ENCODE data around the gene PTPRJ.
"Not testable (repeated sequence)": the region's sequence is repeated elsewhere in the genome, so short reads cannot be mapped to it uniquely, and the experiment has no call there.

Gene PTPRJ

GRCh38 chr11:48148749-48149148 lies 168.4 kb downstream of the PTPRJ start:
- no peak for DNase-seq (ENCODE audit: low read depth in 2 of 2, low spot score in 1 of 2)

DNA sequence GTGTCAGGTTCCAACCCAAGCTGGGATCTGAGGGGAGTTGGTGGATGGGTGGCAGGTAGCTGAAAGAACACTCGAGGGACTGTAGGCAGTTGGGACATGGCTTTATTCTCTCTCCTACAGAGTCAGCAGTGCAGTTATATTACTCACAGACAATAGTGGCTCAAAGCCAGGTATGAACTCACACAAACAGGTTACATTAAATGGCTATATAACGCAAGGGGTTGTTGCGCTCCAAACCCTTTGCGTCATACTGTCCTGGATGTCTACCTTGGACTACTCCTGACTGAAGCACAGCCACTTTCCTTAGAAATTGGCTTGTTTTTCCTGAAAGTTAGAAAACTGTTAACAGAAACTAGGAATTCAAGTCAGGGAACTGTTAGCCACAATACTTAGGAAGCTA lies 169.9 kb downstream of the PTPRJ start:
- DNase-seq (ENCODE audit: low read depth in 2 of 2, low spot score in 1 of 2), result no peak

- DNase-seq (ENCODE audit: low read depth in 2 of 2, low spot score in 1 of 2), result no peak
These were observed 173.8 kb downstream of the PTPRJ start for GRCh38 chr11:48154151-48154550.

- DNase-seq (ENCODE audit: low read depth in 2 of 2, low spot score in 1 of 2), result no peak
These were observed 181.9 kb downstream of the PTPRJ start for GRCh38 chr11:48161951-48162884.

GRCh38 chr11:48162885-48163268 lies 182.5 kb downstream of the PTPRJ start:
- DNase-seq (ENCODE audit: low read depth in 2 of 2, low spot score in 1 of 2), result no peak

DNA sequence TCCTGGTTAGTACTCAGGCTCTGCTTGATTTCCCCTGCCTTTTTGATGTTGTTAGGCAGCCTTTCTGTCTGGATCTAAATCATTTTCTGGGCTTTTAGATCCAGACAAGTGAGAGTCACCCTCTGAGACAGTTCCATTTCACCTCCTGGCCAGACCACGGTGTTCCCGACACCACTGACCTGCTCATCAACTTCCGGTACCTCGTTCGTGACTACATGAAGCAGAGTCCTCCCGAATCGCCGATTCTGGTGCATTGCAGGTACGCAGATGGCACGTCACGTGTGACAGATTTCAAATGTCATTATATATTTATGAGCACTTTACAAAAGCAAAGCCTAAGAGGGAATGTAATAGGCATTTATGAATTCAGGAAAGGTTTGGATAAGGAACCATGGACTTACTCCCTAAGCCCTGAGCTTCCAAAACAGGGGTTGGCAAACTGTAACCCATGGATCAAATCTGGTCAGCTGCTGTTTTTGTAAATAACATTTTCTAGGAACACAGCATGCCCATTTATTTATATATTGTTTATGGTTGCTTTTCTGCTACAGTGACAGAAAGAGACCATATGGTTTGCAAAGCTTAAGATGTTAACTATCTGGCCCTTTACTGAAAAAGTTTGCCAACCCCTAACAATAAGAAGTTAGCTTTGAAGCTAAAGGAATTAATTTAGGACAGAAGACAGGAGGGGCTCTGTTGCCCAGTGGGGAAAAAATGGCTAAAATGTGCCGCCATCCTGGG lies 183.2 kb downstream of the PTPRJ start:
- DNase-seq (ENCODE audit: low read depth in 2 of 2, low spot score in 1 of 2), result no peak

DNA sequence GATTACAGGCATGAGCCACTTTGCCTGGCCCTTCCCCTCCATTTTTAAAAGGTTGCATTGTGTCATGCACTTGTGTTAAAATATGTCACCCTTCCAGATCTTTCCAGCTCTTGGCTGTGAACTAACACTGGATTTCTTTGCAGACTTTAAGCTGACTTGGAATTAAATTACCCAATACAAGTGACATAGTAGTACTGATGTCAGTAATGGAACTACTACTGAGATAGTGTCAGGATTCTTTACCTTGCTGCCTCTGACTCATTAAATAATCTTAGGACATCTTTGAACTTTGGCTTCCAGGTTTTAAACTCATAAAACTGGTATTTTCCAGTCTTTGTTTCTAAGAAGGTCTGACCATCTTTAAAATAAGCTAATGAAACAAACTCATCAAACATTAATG lies 184.5 kb downstream of the PTPRJ start:
- no peak for DNase-seq (ENCODE audit: low read depth in 2 of 2, low spot score in 1 of 2)

- DNase-seq (ENCODE audit: low read depth in 2 of 2, low spot score in 1 of 2), result no peak
These were observed 185.1 kb downstream of the PTPRJ start for GRCh38 chr11:48165426-48165825.

DNA sequence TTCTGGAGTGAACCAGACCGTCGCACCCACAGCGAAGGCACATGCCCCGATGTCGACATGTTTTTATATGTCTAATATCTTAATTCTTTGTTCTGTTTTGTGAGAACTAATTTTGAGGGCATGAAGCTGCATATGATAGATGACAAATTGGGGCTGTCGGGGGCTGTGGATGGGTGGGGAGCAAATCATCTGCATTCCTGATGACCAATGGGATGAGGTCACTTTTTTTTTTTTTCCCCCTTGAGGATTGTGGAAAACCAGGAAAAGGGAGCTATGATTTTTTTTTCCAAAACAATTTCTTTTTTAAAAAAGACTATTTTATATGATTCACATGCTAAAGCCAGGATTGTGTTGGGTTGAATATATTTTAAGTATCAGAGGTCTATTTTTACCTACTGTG lies 187.0 kb downstream of the PTPRJ start:
- no peak for DNase-seq (ENCODE audit: low read depth in 2 of 2, low spot score in 1 of 2)

DNA sequence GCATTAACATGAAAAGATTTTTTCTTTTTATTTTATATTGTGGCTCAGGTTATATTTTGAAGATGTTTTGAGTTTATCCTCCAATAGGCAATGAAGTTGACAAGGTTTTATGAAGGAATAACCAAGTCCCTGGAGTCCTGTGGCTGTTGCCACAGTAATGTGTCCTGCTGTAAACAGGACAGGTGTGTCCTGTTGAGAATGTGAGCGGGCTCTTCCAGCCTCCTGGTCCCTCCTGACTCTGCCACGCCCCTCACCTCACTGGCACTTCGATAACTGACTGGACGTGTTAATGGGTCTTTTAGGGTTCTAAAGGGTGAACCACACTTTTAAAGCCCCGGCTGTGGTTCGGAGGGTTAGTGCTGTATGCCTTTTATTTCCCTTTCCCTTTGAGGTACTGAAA lies 188.5 kb downstream of the PTPRJ start:
- no peak for DNase-seq (ENCODE audit: low read depth in 2 of 2, low spot score in 1 of 2)

DNA sequence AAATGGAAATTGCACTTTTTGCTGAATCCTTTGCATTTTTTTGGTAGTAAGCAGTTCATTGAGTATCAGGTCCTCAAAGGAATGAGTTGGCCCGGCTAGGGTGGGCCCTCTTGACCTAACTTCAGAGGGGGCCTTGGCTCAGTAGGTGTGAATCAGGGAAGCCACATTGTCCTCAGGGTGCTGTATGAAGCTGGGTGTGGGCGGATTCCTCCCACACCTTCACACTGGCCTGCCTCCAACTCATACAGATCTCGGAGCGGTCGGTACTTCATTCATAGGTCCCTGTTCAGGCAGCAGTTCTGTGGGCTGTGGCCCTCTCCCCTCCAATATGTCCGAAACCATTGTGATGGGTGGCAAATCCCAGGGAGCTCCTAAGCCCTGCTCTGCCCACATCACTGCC lies 188.9 kb downstream of the PTPRJ start:
- DNase-seq (ENCODE audit: low read depth in 2 of 2, low spot score in 1 of 2), result no peak

- DNase-seq (ENCODE audit: low read depth in 2 of 2, low spot score in 1 of 2), result no peak
These were observed 189.4 kb downstream of the PTPRJ start for GRCh38 chr11:48169717-48170116.

GRCh38 chr11:48170241-48171233 lies 190.2 kb downstream of the PTPRJ start:
- DNase-seq (ENCODE audit: low read depth in 2 of 2, low spot score in 1 of 2), result no peak

DNA sequence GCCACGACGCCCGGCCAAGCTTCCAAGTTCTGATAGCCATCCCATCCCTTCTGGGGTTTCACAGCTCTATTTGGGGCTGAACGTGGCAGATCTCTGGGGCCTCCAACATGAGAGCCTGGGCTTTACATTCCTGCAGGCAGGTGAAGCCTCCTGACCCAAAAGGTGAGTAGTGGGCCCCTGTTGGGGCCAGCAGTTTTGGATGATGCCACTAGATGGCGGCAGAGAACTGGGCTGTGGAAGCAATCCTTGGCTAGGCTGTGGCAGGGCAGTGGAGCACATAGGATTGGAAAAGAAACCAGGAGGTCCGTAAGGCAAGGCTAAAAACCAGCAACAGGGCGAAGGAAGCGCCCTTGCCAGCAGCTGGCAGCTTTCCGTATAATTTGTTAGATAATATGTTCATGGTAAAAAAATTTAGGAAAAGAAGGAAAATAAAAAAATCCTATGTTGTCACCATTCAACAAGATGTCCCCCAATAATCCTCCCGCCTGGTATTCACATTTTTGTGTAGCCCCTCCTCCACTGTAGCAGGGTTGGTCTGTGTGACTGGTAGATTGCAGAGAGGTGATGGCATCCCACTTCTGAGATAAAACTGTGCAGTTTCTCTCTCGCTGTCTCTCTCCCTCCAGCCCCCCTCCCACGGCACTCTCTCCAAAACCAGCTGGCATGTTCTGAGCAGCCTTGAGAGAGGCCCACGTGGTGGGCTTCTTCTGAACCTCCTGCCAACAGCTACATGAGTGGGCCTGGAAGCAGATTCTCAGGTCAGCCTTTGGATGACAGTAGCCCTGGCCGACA lies 192.7 kb downstream of the PTPRJ start:
- peak; percentile 7 to 21 for DNase-seq (ENCODE audit: low read depth in 2 of 2, low spot score in 1 of 2)

- no peak for DNase-seq (ENCODE audit: low read depth in 2 of 2, low spot score in 1 of 2)
These were observed 197.3 kb downstream of the PTPRJ start for GRCh38 chr11:48177661-48178060.

- no peak for DNase-seq (ENCODE audit: low read depth in 2 of 2, low spot score in 1 of 2)
These were observed 200.3 kb downstream of the PTPRJ start for GRCh38 chr11:48180627-48181026.

GRCh38 chr11:48182860-48183526 lies 202.6 kb downstream of the PTPRJ start:
- DNase-seq (ENCODE audit: low read depth in 2 of 2, low spot score in 1 of 2), result no peak

DNA sequence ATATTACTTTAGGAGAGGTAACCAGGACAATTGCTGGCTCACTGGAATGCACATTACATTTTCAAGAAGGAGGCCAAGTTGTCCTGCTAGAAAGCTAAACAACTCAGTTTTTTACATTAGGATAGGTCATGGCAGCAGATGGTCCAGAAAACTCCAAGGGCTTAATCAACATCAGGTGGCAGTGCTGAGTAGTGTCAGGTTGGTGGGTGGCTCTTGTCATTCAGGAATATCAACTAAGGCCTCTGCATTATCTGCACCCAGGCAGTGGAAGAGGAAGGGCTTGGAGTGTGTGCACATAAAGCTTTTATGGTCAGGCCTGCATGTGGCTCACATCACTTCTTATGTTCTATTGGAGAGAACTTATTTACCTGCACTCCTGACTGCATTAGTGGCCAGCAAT lies 204.1 kb downstream of the PTPRJ start:
- no peak for DNase-seq (ENCODE audit: low read depth in 2 of 2, low spot score in 1 of 2)

GRCh38 chr11:48190906-48191654 lies 210.7 kb downstream of the PTPRJ start:
- DNase-seq (ENCODE audit: low read depth in 2 of 2, low spot score in 1 of 2), result not testable (repeated sequence)
